Activated CD4-positive, alpha-beta T cell treated with anti-CD3 and anti-CD28 coated beads, Interleukin-2, Interleukin-6, amounts not matched to agents 100 ng/mL and 50 ng/mL, durations not matched to agents 16 hours and 8 hours (primary cell): Measurements from ENCODE around the gene HES2.
"Not testable (repeated sequence)": the region's sequence is repeated elsewhere in the genome, so short reads cannot be mapped to it uniquely, and the experiment has no call there.

Experiments
- DNase-seq: peaks from one replicate; pipeline ENCODE4 v3.0.0-alpha.2; 2020

Gene HES2

DNA sequence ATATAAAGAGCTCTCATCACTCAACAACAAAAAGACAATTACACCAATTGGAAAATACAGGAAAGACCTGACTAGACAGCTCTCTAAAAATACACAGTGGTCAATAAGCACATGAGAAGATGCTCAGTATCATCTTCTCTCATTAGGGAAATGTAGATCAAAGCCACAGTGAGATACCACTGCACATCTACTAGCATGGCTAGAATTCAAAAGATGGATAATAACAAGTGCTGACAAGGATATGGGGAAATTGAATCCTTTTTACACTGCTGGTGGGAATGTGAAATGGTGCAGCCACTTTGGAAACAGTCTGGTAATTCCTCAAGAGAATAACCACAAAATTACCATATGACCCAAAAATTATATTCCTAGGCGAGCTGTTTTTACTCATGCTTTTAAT lies 35.6 kb downstream of the HES2 start:
- DNase-seq, result no peak

- no peak for DNase-seq
These were observed 39.7 kb downstream of the HES2 start for GRCh38 chr1:6380037-6380436.

DNA sequence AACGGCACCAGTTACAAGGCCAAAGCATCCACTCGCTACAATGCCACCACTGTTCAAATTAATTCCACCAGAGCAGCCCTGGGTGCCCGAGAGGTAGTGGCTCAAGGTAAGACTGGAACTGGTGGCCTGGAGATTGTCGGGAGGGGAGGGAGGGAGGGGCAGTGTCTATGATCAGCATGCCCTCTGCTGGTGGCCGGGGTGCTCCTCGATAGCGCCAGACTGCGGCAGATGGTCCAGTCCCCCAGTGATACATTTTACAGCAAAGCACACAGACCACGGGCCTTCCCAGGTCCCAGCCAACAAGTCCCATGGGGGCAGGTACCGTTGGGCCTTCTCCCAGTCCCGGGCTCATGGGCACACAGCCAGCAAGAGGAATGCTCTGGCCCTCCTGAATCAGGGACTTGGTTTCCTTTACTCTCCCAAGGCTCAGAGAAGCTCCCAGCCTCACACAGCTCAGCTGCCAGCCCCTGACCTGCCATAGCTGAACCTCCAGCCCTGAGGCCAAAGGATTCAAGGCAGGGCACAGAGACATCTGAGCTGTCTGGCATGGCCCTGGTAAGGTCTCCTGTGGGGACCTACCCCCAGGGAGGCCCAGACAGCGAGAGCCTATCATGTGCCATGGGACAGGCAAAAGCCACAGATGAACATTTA lies 41.5 kb downstream of the HES2 start:
- DNase-seq, result no peak

DNA sequence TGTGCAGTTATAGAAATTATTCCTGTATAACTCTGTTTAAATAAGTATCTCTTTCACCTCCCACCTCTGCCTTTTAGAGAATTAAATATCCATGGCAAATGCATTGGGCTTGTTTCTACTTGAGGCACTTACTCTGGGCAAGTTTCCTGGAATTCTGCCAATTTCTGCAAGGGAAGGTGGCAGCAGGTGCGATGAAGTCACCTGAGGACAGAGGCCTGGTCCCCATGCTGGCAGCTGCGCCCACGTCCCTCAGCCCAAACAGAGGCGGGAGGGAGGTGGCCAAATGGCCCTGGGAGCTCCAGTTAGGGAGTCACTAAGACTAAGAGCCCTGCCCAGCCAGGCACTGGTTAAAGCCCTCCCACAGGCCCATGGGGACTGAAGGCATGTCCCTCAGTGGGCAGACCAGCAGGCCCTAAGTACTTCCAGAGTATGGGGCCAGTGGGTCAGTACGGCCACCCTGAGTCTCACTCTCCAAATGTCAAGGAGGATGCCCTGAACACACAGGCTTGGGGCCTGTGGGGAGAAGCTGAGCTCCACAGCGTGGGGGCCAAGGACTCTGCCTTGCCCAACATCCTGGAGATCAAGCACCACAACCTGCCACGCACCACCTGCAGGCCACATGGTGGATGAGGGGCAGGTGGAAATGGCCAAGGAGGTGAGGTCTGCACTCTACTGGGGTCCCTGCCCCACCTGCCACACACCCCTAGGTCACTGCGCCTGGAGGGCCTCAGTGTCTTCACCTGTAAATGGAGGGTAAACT lies 45.6 kb downstream of the HES2 start:
- no peak for DNase-seq

- DNase-seq, result not testable (repeated sequence)
These were observed 47.5 kb downstream of the HES2 start for GRCh38 chr1:6372236-6372635.

DNA sequence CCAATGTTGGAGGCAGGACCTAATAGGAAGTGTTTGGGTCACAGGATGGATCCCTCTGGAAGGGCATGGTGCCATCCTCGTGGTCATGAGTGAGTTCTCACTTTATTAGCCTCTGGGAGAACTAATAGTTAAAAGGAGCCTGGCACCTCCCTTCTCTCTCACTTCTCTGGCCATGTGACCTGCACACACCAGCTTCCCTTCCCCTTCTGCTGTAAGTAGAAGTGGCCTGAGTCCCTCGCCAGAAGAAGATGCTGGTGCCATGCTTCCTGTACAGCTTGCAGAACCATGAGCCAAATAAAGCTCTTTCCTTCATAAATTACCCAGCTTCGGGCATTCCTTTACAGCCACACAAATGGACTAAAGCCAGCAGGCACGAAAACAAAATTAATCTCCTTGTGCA lies 49.7 kb downstream of the HES2 start:
- no peak for DNase-seq

DNA sequence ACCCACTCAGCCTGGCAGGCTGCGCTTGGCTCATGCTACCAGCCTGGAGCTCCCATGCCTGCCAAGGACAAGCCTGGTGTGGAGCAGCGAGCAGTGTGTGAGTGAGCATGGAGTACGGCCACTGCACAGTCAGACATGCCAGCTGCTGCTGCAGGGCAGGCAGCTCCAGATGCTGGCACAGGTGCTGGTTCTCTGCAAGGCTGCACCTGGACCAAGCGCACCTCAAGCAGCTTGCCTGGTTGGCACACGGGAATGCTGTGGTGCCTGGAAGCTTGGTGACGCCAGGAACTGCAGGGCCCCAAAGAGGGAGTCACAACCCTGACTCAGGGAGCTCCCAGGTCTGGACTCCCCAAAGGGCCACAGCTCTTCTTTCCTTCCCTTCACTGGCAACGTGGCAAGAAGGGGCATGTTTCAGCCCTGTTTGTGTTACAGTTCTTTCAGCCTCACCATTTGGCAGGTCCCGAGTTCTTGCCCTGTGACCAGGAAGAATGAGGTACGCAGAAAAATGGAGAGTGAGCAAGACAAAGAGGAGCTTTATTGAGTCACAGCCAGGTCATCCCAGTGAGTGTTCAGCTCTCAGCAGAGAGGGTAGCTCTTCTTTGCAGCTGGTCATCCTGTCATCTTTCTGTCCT lies 52.2 kb downstream of the HES2 start:
- DNase-seq, result no peak

GRCh38 chr1:6365047-6365446 lies 54.7 kb downstream of the HES2 start:
- peak; percentile 27 for DNase-seq

DNA sequence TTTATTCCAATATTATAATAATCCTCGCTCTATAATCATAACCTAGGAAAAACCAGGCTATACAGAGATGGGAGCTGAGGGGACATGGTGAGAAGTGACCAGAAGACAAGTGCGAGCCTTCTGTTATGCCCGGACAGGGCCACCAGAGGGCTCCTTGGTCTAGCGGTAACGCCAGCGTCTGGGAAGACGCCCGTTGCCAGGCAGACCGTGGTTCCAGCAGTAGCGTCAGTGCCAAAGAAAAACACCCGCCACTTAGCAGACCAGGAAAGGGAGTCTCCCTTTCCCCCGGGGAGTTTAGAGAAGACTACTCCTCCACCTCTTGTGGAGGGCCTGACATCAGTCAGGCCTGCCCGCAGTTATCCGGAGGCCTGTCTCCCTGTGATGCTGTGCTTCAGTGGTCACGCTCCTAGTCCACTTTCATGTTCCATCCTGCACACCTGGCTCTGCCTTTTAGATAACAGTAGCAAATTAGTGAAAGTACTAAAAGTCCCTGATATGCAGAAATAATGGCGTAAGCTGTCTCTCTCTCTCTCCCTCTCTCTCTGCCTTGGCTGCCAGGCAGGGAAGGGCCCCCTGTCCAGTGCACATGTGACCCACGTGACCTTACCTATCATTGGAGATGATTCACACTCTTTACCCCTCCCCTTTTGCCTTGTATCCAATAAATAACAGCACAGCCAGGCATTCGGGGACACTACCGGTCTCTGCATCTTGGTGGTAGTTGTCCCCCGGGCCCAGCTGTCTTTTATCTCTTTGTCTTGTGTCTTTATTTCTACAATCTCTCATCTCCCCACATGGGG lies 56.4 kb downstream of the HES2 start:
- peak; percentile 42 for DNase-seq
